WTC11 (cell line): ENCODE data around the gene CXCL3. TPM values are rescaled to one million over a fixed set of nuclear protein-coding genes. Genes with fewer than 3 reads are reported as not detected.

Experiments
- ATAC-seq: fragments of 200-7000 bp; cut with Tn5 transposase; 2 replicates; pipeline ENCODE4 v1.10.0; 2021; ENCODE audit warnings: mild to moderate bottlenecking, moderate library complexity
- CTCF ChIA-PET: fragments of 300-600 bp; sonication (Branson Sonifier 250); formaldehyde crosslinking; loops from one replicate; lab custom pipeline; 2021; ENCODE audit warnings: antibody characterized with exemption; lab: Charles Lee
- POLR2A ChIA-PET: fragments of 350-600 bp; sonication (Branson Sonifier 250); formaldehyde crosslinking; loops from one replicate; lab custom pipeline; 2021; ENCODE audit warnings: antibody characterized with exemption; lab: Charles Lee
- DNase-seq: peaks from one replicate; pipeline ENCODE4 v3.0.0; 2021; ENCODE audit warnings: low spot score
- H3K27ac Mint-ChIP-seq: 2 replicates; pipeline ENCODE4 v1.8.0; 2021; ENCODE audit warnings: mixed read lengths
- H3K27me3 Mint-ChIP-seq: 2 replicates; pipeline ENCODE4 v1.8.0; 2021; ENCODE audit warnings: low read depth, mild to moderate bottlenecking, moderate library complexity, mixed read lengths
- H3K36me3 Mint-ChIP-seq: 2 replicates; pipeline ENCODE4 v1.8.0; 2021; ENCODE audit warnings: mixed read lengths
- H3K4me1 Mint-ChIP-seq: 2 replicates; pipeline ENCODE4 v1.8.0; 2022; ENCODE audit warnings: mixed read lengths
- H3K4me3 Mint-ChIP-seq: 2 replicates; pipeline ENCODE4 v1.8.0; 2021; ENCODE audit warnings: mild to moderate bottlenecking, moderate library complexity, mixed read lengths
- H3K9me3 Mint-ChIP-seq: 2 replicates; pipeline ENCODE4 v1.8.0; 2021; ENCODE audit warnings: mixed read lengths
- ATF1 ChIP-seq: sonication (generic); formaldehyde crosslinking; IDR thresholded peaks from 2 replicates; pipeline ENCODE4 v1.8.1; 2023; ENCODE audit warnings: mild to moderate bottlenecking, moderate library complexity, missing genetic modification reagents
- ATF2 ChIP-seq: sonication (generic); formaldehyde crosslinking; IDR thresholded peaks from 2 replicates; pipeline ENCODE4 v1.8.1; 2022; ENCODE audit warnings: low read depth, missing genetic modification reagents, borderline replicate concordance
- CBFB ChIP-seq: sonication (generic); formaldehyde crosslinking; IDR thresholded peaks from 2 replicates; pipeline ENCODE4 v1.8.1; 2022; ENCODE audit warnings: mild to moderate bottlenecking, low read depth, missing genetic modification reagents
- FOXP1 ChIP-seq: sonication (generic); formaldehyde crosslinking; IDR thresholded peaks from 2 replicates; pipeline ENCODE4 v1.8.0; 2022; ENCODE audit warnings: missing genetic modification reagents, mild to moderate bottlenecking, moderate library complexity, borderline replicate concordance
- GABPB1 ChIP-seq: sonication (generic); formaldehyde crosslinking; IDR thresholded peaks from 2 replicates; pipeline ENCODE4 v1.8.1; 2023; ENCODE audit warnings: mild to moderate bottlenecking, missing genetic modification reagents
- GRHL2 ChIP-seq: fragments of 250-450 bp; sonication (Bioruptor Pico); IDR thresholded peaks from 2 replicates; pipeline ENCODE4 v1.8.0; 2022; ENCODE audit warnings: mild to moderate bottlenecking, moderate library complexity; ENCODE audit not compliant: insufficient replicate concordance, severe bottlenecking
- JAZF1 ChIP-seq: fragments of 250-450 bp; sonication (Bioruptor Pico); IDR thresholded peaks from 2 replicates; pipeline ENCODE4 v1.9.0; 2021; ENCODE audit warnings: moderate library complexity, mild to moderate bottlenecking, inconsistent platforms
- KAT7 ChIP-seq: sonication (generic); formaldehyde crosslinking; IDR thresholded peaks from 2 replicates; pipeline ENCODE4 v1.8.1; 2023; ENCODE audit warnings: missing genetic modification reagents, mild to moderate bottlenecking, borderline replicate concordance
- MAX ChIP-seq: sonication (generic); formaldehyde crosslinking; IDR thresholded peaks from 2 replicates; pipeline ENCODE4 v1.8.0; 2022; ENCODE audit warnings: mild to moderate bottlenecking, missing genetic modification reagents
- MLX ChIP-seq: sonication (generic); formaldehyde crosslinking; IDR thresholded peaks from 2 replicates; pipeline ENCODE4 v1.8.1; 2023; ENCODE audit warnings: mild to moderate bottlenecking, missing genetic modification reagents, moderate library complexity
- MXD4 ChIP-seq: fragments of 250-450 bp; sonication (Bioruptor Pico); IDR thresholded peaks from 2 replicates; pipeline ENCODE4 v1.8.0; 2021; ENCODE audit warnings: mild to moderate bottlenecking, moderate library complexity, borderline replicate concordance
- MYBL2 ChIP-seq: sonication (generic); formaldehyde crosslinking; IDR thresholded peaks from 2 replicates; pipeline ENCODE4 v1.8.1; 2023; ENCODE audit warnings: mild to moderate bottlenecking, moderate library complexity, missing genetic modification reagents
- NFATC4 ChIP-seq: fragments of 250-450 bp; sonication (Bioruptor Pico); IDR thresholded peaks from 2 replicates; pipeline ENCODE4 v1.9.0; 2021; ENCODE audit warnings: mild to moderate bottlenecking
- PREB ChIP-seq: sonication (generic); formaldehyde crosslinking; IDR thresholded peaks from 2 replicates; pipeline ENCODE4 v1.8.1; 2022; ENCODE audit warnings: mild to moderate bottlenecking, missing genetic modification reagents, moderate library complexity, borderline replicate concordance
- SMAD4 ChIP-seq: sonication (generic); formaldehyde crosslinking; IDR thresholded peaks from 2 replicates; pipeline ENCODE4 v1.8.0; 2022; ENCODE audit warnings: mild to moderate bottlenecking, missing genetic modification reagents
- SOX15 ChIP-seq: fragments of 250-450 bp; sonication (Bioruptor Pico); IDR thresholded peaks from 2 replicates; pipeline ENCODE4 v1.9.0; 2021; ENCODE audit warnings: mild to moderate bottlenecking
- SP1 ChIP-seq: sonication (generic); formaldehyde crosslinking; conservative IDR thresholded peaks from 2 replicates; pipeline ENCODE4 v1.8.1; 2022; ENCODE audit warnings: missing genetic modification reagents
- TCF7 ChIP-seq: sonication (generic); formaldehyde crosslinking; IDR thresholded peaks from 2 replicates; pipeline ENCODE4 v1.8.0; 2022; ENCODE audit warnings: mild to moderate bottlenecking, low read depth, missing genetic modification reagents, moderate library complexity
- ZMAT4 ChIP-seq: fragments of 250-450 bp; sonication (Bioruptor Pico); IDR thresholded peaks from 2 replicates; pipeline ENCODE4 v1.9.0; 2021; ENCODE audit warnings: mild to moderate bottlenecking
- ZNF263 ChIP-seq: sonication (generic); formaldehyde crosslinking; IDR thresholded peaks from 2 replicates; pipeline ENCODE4 v1.8.1; 2022; ENCODE audit warnings: low read depth, mild to moderate bottlenecking, moderate library complexity, missing genetic modification reagents
- ZNF281 ChIP-seq: sonication (generic); formaldehyde crosslinking; IDR thresholded peaks from 2 replicates; pipeline ENCODE4 v1.8.0; 2023; ENCODE audit warnings: mild to moderate bottlenecking, missing genetic modification reagents
- ZNF512 ChIP-seq: sonication (generic); formaldehyde crosslinking; IDR thresholded peaks from 2 replicates; pipeline ENCODE4 v1.8.1; 2022; ENCODE audit warnings: missing genetic modification reagents, borderline replicate concordance
- total RNA-seq: library from RNA; stranded (reverse); gene quantifications from 3 replicates; pipeline ENCODE4 v1.2.3, GENCODE V29; 2021

The CXCL3 gene
- total RNA-seq, 1 experiment from 2014 or later: 3.5 TPM

- TF ChIP-seq ZNF512 (CRISPR knock-in tag) (no peak), GABPB1 (CRISPR knock-in tag) (no peak), JAZF1 (CRISPR knock-in tag) (no peak), CBFB (CRISPR knock-in tag) (no peak), ATF2 (no peak), MYBL2 (CRISPR knock-in tag) (no peak), MLX (CRISPR knock-in tag) (no peak), ZNF263 (CRISPR knock-in tag) (no peak), KAT7 (no peak), ZNF281 (CRISPR knock-in tag) (no peak)
- TF ChIP-seq, all 79 proteins: peak for 0
Measured at GRCh38 chr4:74031576-74031975, 6.9 kb downstream of the CXCL3 start (continued).

- TF ChIP-seq SMAD4 (CRISPR knock-in tag) (no peak), GRHL2 (no peak), MXD4 (no peak), CBFB (CRISPR knock-in tag) (no peak), NFATC4 (CRISPR knock-in tag) (no peak), SOX15 (CRISPR knock-in tag) (no peak), TCF7 (CRISPR knock-in tag) (no peak), FOXP1 (CRISPR knock-in tag) (no peak), MLX (CRISPR knock-in tag) (no peak), SP1 (CRISPR knock-in tag) (no peak), MAX (CRISPR knock-in tag) (no peak), ATF1 (CRISPR knock-in tag) (no peak), ZMAT4 (CRISPR knock-in tag) (no peak), PREB (CRISPR knock-in tag) (no peak)
- ChIA-PET CTCF (no interaction called here), POLR2A (no interaction called here)
- H3K4me3 Mint-ChIP-seq: no peak overlapping the region
- ATAC-seq (no peak), DNase-seq (no peak)
- no peaks in the 10 kb centered on the region for H3K36me3 Mint-ChIP-seq
- H3K27me3 Mint-ChIP-seq: no peaks in the 10 kb centered on the region
- peaks cover 10% of the 10 kb centered on the region; the same call in 1 of the 2 replicates for H3K9me3 Mint-ChIP-seq
- H3K27ac Mint-ChIP-seq: no peak overlapping the region
- no peaks in the 10 kb centered on the region for H3K4me1 Mint-ChIP-seq
Measured at GRCh38 chr4:74030285-74030684, 8.2 kb downstream of the CXCL3 start.
